ENCODE measurements around the gene BMP6. TPM values are rescaled to one million over a fixed set of nuclear protein-coding genes. Genes with fewer than 3 reads are reported as not detected.
"Not testable (repeated sequence)": the region's sequence is repeated elsewhere in the genome, so short reads cannot be mapped to it uniquely, and the experiment has no call there.

BMP6 gene
- total RNA-seq, 1 experiment from 2014 or later, result 0.28 TPM

- H2BK120ac ChIP-seq (ENCODE audit: low read depth, low read length, poor library complexity, severe bottlenecking), result no peak overlapping the region
- no peaks in the 10 kb centered on the region for H3K27me3 ChIP-seq (ENCODE audit: insufficient read depth, low read length)
- no peaks in the 10 kb centered on the region for H3K23me2 ChIP-seq (ENCODE audit: insufficient read length, low read depth, low read length, poor library complexity, severe bottlenecking)
- H3K4ac ChIP-seq (ENCODE audit: low read depth, low read length), result no peak overlapping the region
- H3K27ac ChIP-seq (ENCODE audit: insufficient read length, low read depth, low read length), result no peak overlapping the region
- Mint-ChIP-seq H3K27me3 (ENCODE audit: low read depth) (no peaks in the 10 kb centered on the region), H3K4me1 (no peaks in the 10 kb centered on the region), H3K4me3 (no peak overlapping the region), H3K36me3 (ENCODE audit: insufficient read depth in 1 of 3, low read depth in 3 of 3) (peaks cover 48 to 94% (median 91%) of the 10 kb centered on the region in 3 experiments), H3K9me3 (no peaks in the 10 kb centered on the region), H3K27ac (no peak overlapping the region; a peak in 1 of 7 replicates)
- no peak overlapping the region for H3K4me2 ChIP-seq (ENCODE audit: insufficient read depth, insufficient read length, low read length)
- H3K79me2 ChIP-seq (ENCODE audit: insufficient read depth, low read length), result no peaks in the 10 kb centered on the region
- H3K9ac ChIP-seq (ENCODE audit: extremely low read depth, insufficient read length, low read length), result no peak overlapping the region
- H4K5ac ChIP-seq (ENCODE audit: insufficient read length, low read depth, low read length), result no peak overlapping the region
- H2AK5ac ChIP-seq (ENCODE audit: insufficient read length, low read length), result no peak overlapping the region
- no peak for DNase-seq
- H4K8ac ChIP-seq (replicated peaks; ENCODE audit: insufficient read length, low read depth, low read length), result no peak overlapping the region
- H2BK5ac ChIP-seq (ENCODE audit: insufficient read length, low read length), result no peak overlapping the region
- no peak overlapping the region for H4K91ac ChIP-seq (ENCODE audit: insufficient read length, low read depth, low read length)
- no peaks in the 10 kb centered on the region for H3K9me3 ChIP-seq (ENCODE audit: control insufficient read depth, low read depth, low read length)
- no peak overlapping the region for H2AFZ ChIP-seq (ENCODE audit: low read length)
- no peak overlapping the region for H3K56ac ChIP-seq (ENCODE audit: insufficient read length, low read depth, low read length)
- no peaks in the 10 kb centered on the region for H3K79me1 ChIP-seq (ENCODE audit: insufficient read depth, low read depth, low read length, poor library complexity, severe bottlenecking)
- H3K4me1 ChIP-seq (ENCODE audit: insufficient read depth, low read length), result no peaks in the 10 kb centered on the region
- H3K14ac ChIP-seq (ENCODE audit: insufficient read depth, low read length), result no peak overlapping the region
- H2BK20ac ChIP-seq (ENCODE audit: low read depth, low read length, poor library complexity, severe bottlenecking), result no peak overlapping the region
- no peak overlapping the region for H3K23ac ChIP-seq (ENCODE audit: insufficient read length, low read depth, low read length)
- no peak overlapping the region for H3T11ph ChIP-seq (ENCODE audit: low read length)
- H4K20me1 ChIP-seq (ENCODE audit: control insufficient read depth, insufficient read depth, insufficient read length), result no peaks in the 10 kb centered on the region
- no peak overlapping the region for H2BK15ac ChIP-seq (ENCODE audit: low read depth, low read length)
- no CpG with 5 or more reads among the region's 9 CpGs for whole genome bisulfite sequencing (ENCODE audit: extremely low coverage, insufficient read length, low lambda C conversion rate)
- TF ChIP-seq CTCF (conservative IDR thresholded peaks at IDR 0.05), result no peak
- no peak overlapping the region for H3K18ac ChIP-seq (ENCODE audit: insufficient read length, low read depth, low read length)
- no peak overlapping the region for H2BK12ac ChIP-seq (ENCODE audit: insufficient read length, low read depth, low read length)
These were observed 171.7 kb downstream of the BMP6 start for GRCh38 chr6:7897461-7898192.

GRCh38 chr6:7898193-7898586 is 172.3 kb downstream of the BMP6 start:
- H2BK15ac ChIP-seq (ENCODE audit: low read depth, low read length); H2BK12ac ChIP-seq (ENCODE audit: insufficient read length, low read depth, low read length); H2BK20ac ChIP-seq (ENCODE audit: low read depth, low read length, poor library complexity, severe bottlenecking); H3K4me2 ChIP-seq (ENCODE audit: insufficient read depth, insufficient read length, low read length); H3K27me3 Mint-ChIP-seq (ENCODE audit: low read depth); H2BK5ac ChIP-seq (ENCODE audit: insufficient read length, low read length); H2AK5ac ChIP-seq (ENCODE audit: insufficient read length, low read length); H4K91ac ChIP-seq (ENCODE audit: insufficient read length, low read depth, low read length); H3K4ac ChIP-seq (ENCODE audit: low read depth, low read length); H3K18ac ChIP-seq (ENCODE audit: insufficient read length, low read depth, low read length); H3K56ac ChIP-seq (ENCODE audit: insufficient read length, low read depth, low read length); H4K5ac ChIP-seq (ENCODE audit: insufficient read length, low read depth, low read length); H3K79me2 ChIP-seq (ENCODE audit: insufficient read depth, low read length); H3K27ac Mint-ChIP-seq; H3T11ph ChIP-seq (ENCODE audit: low read length); H3K4me3 Mint-ChIP-seq; H2AFZ ChIP-seq (ENCODE audit: low read length); DNase-seq; H3K9me3 ChIP-seq (ENCODE audit: control insufficient read depth, low read depth, low read length); H3K79me1 ChIP-seq (ENCODE audit: insufficient read depth, low read depth, low read length, poor library complexity, severe bottlenecking); H3K27ac ChIP-seq (ENCODE audit: insufficient read length, low read depth, low read length); H3K9ac ChIP-seq (ENCODE audit: extremely low read depth, insufficient read length, low read length); H4K20me1 ChIP-seq (ENCODE audit: control insufficient read depth, insufficient read depth, insufficient read length); H3K4me1 ChIP-seq (ENCODE audit: insufficient read depth, low read length); H3K9me3 Mint-ChIP-seq; H3K23me2 ChIP-seq (ENCODE audit: insufficient read length, low read depth, low read length, poor library complexity, severe bottlenecking); H3K27me3 ChIP-seq (ENCODE audit: insufficient read depth, low read length); H3K4me1 Mint-ChIP-seq; H4K8ac ChIP-seq (replicated peaks; ENCODE audit: insufficient read length, low read depth, low read length); H3K14ac ChIP-seq (ENCODE audit: insufficient read depth, low read length); H3K23ac ChIP-seq (ENCODE audit: insufficient read length, low read depth, low read length); H2BK120ac ChIP-seq (ENCODE audit: low read depth, low read length, poor library complexity, severe bottlenecking): not testable (repeated sequence)
- no CpG with 5 or more reads among the region's 8 CpGs for WGBS (ENCODE audit: extremely low coverage, insufficient read length, low lambda C conversion rate)
- H3K36me3 Mint-ChIP-seq (ENCODE audit: insufficient read depth in 1 of 3, low read depth in 3 of 3), result peaks cover 52 to 95% (median 92%) of the 10 kb centered on the region in 3 experiments
